Measurements from ENCODE around the gene VGLL4.

The VGLL4 gene

DNA sequence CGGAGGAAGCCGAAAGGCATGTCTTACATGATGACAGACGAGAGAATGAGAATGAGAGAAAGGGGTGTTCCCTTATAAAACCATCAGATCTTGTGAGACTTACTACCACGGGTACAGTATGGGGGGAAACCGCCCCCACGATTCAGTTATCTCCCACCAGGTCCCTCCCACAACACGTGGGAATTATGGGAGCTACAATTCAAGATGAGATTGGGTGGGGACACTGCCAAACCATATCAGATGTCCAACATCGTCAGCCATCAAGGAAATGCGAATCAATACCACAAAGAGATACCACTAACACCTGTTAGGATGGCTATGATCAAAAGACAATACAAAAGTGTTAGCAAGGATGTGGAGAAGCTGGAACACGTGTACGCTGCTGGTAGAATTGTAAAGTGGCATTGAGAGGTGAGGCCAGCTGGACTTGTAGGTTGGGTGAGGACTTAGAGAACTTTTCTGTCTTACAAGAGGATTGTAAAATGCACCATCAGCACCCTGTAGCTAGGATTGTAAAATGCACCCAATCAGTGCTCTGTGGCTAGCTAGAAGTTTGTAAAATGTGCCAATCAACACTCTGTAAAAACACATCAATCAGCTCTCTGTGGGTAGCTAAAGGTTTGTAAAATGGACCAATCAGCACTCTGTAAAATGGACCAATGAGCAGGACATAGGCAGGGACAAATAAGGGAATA, 37.5 kb downstream of the VGLL4 start:
- DNase-seq (no peak), ATAC-seq (ENCODE audit: insufficient read depth, low read depth) (no peak)
- no peak overlapping the region for H2AFZ ChIP-seq (ENCODE audit: low read depth, low read length)
- no peak overlapping the region for H3K4me2 ChIP-seq (ENCODE audit: insufficient read depth, low read length)
- H3K4me1 ChIP-seq (ENCODE audit: insufficient read depth, low read length), result no peaks in the 10 kb centered on the region
- no peak overlapping the region for H3K4me3 ChIP-seq (ENCODE audit: low read depth in 1 of 2, low read length in 2 of 2)
- no peak overlapping the region for H3K27ac ChIP-seq (ENCODE audit: low read length)
- H3K79me2 ChIP-seq (ENCODE audit: insufficient read depth, low read length), result peaks cover 97% of the 10 kb centered on the region
- H3K9me3 ChIP-seq (ENCODE audit: insufficient read depth, low read length, severe bottlenecking), result no peaks in the 10 kb centered on the region
- H3K9ac ChIP-seq (ENCODE audit: low read depth, low read length), result no peak overlapping the region
- H3K27me3 ChIP-seq (ENCODE audit: insufficient read depth, low read length, poor library complexity), result no peaks in the 10 kb centered on the region
- peaks cover 56% of the 10 kb centered on the region for H3K36me3 ChIP-seq (ENCODE audit: insufficient read depth, low read length)
- H4K20me1 ChIP-seq (ENCODE audit: insufficient read depth, low read length), result peaks cover 88% of the 10 kb centered on the region
- TF ChIP-seq, protein P1, sequence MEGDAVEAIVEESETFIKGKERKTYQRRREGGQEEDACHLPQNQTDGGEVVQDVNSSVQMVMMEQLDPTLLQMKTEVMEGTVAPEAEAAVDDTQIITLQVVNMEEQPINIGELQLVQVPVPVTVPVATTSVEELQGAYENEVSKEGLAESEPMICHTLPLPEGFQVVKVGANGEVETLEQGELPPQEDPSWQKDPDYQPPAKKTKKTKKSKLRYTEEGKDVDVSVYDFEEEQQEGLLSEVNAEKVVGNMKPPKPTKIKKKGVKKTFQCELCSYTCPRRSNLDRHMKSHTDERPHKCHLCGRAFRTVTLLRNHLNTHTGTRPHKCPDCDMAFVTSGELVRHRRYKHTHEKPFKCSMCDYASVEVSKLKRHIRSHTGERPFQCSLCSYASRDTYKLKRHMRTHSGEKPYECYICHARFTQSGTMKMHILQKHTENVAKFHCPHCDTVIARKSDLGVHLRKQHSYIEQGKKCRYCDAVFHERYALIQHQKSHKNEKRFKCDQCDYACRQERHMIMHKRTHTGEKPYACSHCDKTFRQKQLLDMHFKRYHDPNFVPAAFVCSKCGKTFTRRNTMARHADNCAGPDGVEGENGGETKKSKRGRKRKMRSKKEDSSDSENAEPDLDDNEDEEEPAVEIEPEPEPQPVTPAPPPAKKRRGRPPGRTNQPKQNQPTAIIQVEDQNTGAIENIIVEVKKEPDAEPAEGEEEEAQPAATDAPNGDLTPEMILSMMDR (IDR thresholded peaks at IDR 0.05; ENCODE audit: borderline replicate concordance, extremely low read depth, low read length, poor library complexity, severe bottlenecking), result no peak
- TF ChIP-seq EZH2 (IDR thresholded peaks at IDR 0.05; ENCODE audit: borderline replicate concordance, low read depth, low read length, severe bottlenecking), result no peak

DNA sequence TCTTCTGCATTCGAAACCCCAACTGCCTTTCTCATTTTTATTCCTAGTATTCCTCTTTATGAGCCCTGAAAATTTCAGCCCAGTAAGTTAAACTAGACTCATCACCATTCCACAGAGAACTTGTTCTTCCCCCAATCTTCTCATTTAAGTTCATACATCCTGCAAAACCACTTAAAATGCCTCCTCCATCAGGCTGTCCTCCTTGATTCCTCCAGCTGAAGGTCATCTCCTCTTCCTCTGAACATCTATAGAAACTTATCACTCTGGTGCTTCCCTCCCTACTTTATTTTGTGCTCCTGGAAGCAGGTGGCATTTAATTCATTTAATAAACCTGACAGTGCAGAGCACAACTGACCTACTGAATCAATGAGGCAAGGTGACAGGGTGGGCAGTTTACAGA, 38.3 kb downstream of the VGLL4 start:
- ATAC-seq (ENCODE audit: insufficient read depth, low read depth) (no peak), DNase-seq (no peak)
- Histone ChIP-seq H3K36me3 (ENCODE audit: insufficient read depth, low read length) (peaks cover 62% of the 10 kb centered on the region), H2AFZ (ENCODE audit: low read depth, low read length) (no peak overlapping the region), H3K9me3 (ENCODE audit: insufficient read depth, low read length, severe bottlenecking) (no peaks in the 10 kb centered on the region), H3K27ac (ENCODE audit: low read length) (no peak overlapping the region), H3K27me3 (ENCODE audit: insufficient read depth, low read length, poor library complexity) (no peaks in the 10 kb centered on the region), H3K79me2 (ENCODE audit: insufficient read depth, low read length) (peaks cover 97% of the 10 kb centered on the region), H3K4me1 (ENCODE audit: insufficient read depth, low read length) (no peaks in the 10 kb centered on the region), H4K20me1 (ENCODE audit: insufficient read depth, low read length) (peaks cover 88% of the 10 kb centered on the region), H3K9ac (ENCODE audit: low read depth, low read length) (no peak overlapping the region), H3K4me2 (ENCODE audit: insufficient read depth, low read length) (no peak overlapping the region), H3K4me3 (ENCODE audit: low read depth in 1 of 2, low read length in 2 of 2) (no peak overlapping the region)
- no peak for TF ChIP-seq EZH2 (IDR thresholded peaks at IDR 0.05; ENCODE audit: borderline replicate concordance, low read depth, low read length, severe bottlenecking)
- TF ChIP-seq, protein P1 (IDR thresholded peaks at IDR 0.05; ENCODE audit: borderline replicate concordance, extremely low read depth, low read length, poor library complexity, severe bottlenecking), result no peak

DNA sequence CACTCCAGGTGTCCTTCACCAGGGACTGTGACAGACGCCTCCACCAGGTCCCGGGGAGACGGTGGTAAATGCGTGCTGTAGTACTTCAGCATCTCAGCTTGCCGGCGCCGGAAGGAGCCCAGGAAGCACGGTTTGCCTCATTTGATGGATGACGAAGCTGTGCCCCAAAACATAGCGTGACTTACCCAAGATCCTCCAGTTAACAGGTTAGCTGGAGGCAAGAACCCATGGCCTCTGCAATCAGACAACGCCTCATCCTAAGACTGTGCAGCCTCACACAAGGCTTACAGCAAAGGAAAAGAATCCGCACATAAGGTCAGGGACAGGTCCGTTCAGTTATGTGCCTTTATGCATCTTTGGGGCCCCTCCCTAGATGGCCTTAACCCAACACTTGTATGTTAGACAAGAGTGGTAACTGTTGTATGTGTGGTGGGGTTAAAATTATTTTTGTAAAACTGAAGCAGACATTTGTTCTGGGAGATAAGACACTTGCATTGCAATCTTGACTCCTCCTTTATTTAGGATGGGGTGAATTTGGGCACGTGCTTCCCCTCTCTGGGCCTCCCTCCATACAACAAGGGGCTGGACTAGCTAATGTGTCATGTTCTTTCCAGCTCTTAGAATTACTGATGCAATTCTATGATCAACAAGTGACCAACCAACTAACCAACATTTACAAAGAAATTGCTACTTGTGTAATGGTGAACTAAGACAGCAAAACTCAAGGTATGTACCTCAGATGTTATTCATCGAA, 39.4 kb downstream of the VGLL4 start:
- no peak overlapping the region for H3K9ac ChIP-seq (ENCODE audit: low read depth, low read length)
- H3K4me3 ChIP-seq (ENCODE audit: low read depth in 1 of 2, low read length in 2 of 2), result no peak overlapping the region
- TF ChIP-seq EZH2 (IDR thresholded peaks at IDR 0.05; ENCODE audit: borderline replicate concordance, low read depth, low read length, severe bottlenecking), result no peak
- TF ChIP-seq, protein P1 (IDR thresholded peaks at IDR 0.05; ENCODE audit: borderline replicate concordance, extremely low read depth, low read length, poor library complexity, severe bottlenecking), result no peak
- peaks cover 97% of the 10 kb centered on the region for H3K79me2 ChIP-seq (ENCODE audit: insufficient read depth, low read length)
- H3K9me3 ChIP-seq (ENCODE audit: insufficient read depth, low read length, severe bottlenecking), result no peaks in the 10 kb centered on the region
- H3K4me2 ChIP-seq (ENCODE audit: insufficient read depth, low read length), result no peak overlapping the region
- peaks cover 81% of the 10 kb centered on the region for H4K20me1 ChIP-seq (ENCODE audit: insufficient read depth, low read length)
- no peak for DNase-seq
- no peaks in the 10 kb centered on the region for H3K4me1 ChIP-seq (ENCODE audit: insufficient read depth, low read length)
- no peaks in the 10 kb centered on the region for H3K27me3 ChIP-seq (ENCODE audit: insufficient read depth, low read length, poor library complexity)
- H3K27ac ChIP-seq (ENCODE audit: low read length), result no peak overlapping the region
- no peak for ATAC-seq (ENCODE audit: insufficient read depth, low read depth)
- H2AFZ ChIP-seq (ENCODE audit: low read depth, low read length), result no peak overlapping the region
- H3K36me3 ChIP-seq (ENCODE audit: insufficient read depth, low read length), result peaks cover 67% of the 10 kb centered on the region
